ENCODE results near the gene AP2S1.

DNA sequence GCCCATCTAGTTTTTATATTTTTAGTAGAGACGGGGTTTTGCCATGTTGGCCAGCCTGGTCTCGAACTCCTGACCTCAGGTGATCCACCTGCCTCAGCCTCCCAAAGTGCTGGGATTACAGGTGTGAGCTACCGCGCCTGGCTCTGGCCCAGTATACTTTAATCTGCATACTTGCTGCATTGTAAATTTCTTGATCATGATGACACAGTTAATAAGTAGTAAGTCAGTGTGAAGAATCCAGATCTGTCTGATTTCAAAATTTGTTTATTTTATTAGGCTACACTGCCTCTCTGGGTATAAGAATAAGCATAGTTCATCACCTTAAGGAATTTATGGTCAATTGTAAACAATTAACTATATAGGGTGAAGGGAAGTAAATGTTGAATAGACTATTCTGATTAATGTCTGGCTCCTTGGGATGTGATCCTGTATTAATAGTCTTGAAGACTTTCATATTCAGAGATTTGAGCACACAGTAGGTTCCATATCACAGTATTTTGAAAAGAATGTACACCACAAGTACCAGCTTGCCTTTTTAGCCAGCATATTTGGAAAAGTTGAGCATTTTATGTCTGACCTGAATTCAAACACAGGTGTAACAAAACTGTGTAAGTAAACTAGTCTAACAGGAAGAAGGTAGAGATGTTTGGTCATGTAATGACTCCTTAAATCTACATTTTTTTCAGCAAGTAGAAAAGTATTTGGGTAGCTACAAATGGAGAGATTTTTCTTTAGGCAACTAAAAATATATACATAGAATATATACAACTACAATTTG, 17.6 kb upstream of the AP2S1 start:
- TF ChIP-seq, protein P1, sequence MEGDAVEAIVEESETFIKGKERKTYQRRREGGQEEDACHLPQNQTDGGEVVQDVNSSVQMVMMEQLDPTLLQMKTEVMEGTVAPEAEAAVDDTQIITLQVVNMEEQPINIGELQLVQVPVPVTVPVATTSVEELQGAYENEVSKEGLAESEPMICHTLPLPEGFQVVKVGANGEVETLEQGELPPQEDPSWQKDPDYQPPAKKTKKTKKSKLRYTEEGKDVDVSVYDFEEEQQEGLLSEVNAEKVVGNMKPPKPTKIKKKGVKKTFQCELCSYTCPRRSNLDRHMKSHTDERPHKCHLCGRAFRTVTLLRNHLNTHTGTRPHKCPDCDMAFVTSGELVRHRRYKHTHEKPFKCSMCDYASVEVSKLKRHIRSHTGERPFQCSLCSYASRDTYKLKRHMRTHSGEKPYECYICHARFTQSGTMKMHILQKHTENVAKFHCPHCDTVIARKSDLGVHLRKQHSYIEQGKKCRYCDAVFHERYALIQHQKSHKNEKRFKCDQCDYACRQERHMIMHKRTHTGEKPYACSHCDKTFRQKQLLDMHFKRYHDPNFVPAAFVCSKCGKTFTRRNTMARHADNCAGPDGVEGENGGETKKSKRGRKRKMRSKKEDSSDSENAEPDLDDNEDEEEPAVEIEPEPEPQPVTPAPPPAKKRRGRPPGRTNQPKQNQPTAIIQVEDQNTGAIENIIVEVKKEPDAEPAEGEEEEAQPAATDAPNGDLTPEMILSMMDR (IDR thresholded peaks at IDR 0.05) = no peak
- no peak for TF ChIP-seq POLR2A (IDR thresholded peaks at IDR 0.05)
